ENCODE results near the gene TMEM120B.
A peak's percentile ranks its signal among the peaks of the same experiment; 100 is the strongest.

Gene TMEM120B

GRCh38 chr12:121806009-121806545, 93.5 kb downstream of the TMEM120B start:
- DNase-seq, result no peak

DNA sequence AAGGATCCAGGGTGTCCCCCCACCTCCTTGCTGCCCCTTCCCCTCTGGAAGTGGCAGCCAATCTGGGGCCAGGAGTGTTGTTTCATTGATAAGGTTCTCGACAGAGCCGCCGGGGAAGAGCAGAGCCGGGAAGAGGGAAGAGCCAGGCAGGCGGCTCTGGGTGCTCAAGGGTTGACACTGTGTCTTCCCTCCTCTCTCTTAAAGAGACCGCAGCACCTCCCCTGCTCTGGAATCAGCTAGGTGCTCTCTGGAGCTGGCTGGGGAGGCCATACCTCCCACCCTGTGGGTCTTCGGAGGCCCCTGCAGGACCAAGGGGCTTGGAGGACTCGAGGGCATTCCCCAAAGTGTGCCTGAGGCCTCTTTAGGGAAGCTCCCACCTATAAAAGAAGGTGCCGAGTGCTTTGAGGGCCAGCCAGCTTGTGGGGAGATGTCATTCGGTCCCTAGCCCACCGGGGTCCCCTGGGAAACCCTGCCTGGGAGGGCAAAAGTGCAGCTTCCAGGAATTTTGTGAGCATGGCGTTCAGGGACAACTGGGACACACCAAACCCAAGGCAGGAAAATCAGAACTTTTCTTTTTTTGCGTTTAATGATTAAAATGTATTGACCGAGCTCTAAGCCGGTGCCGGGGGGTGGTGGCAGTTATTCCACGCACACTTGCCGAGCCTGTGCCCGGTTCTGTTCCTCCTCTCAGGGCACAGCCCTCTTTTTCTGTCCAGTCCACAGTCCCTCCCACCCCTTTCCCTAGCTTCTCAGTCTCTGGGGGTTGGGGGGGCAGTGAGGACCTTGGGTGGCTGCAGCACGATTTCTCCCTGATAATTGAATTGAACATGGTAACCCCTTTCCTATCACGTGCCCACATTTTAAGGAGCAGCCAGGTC, 94.2 kb downstream of the TMEM120B start:
- DNase-seq, result no peak

GRCh38 chr12:121807642-121808347, 95.2 kb downstream of the TMEM120B start:
- no peak for DNase-seq

DNA sequence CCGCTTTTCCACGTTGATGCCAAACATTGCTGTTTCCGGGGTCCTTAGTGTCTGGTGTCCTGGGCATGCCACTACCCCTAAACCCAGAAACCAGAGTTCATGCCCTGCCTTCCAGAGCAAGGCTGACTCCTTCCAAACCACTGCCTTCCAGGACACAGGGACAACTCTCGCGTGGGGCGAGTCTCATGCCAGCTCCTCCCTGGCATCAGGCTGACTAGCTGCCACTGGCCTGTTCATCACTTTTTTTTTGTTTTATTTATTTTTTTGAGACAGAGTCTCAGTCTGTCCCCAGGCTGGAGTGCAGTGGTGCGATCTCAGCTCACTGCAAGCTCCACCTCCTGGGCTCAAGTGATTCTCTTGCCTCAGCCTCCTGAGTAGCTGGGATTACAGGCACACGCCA, 96.1 kb downstream of the TMEM120B start:
- no peak for DNase-seq

DNA sequence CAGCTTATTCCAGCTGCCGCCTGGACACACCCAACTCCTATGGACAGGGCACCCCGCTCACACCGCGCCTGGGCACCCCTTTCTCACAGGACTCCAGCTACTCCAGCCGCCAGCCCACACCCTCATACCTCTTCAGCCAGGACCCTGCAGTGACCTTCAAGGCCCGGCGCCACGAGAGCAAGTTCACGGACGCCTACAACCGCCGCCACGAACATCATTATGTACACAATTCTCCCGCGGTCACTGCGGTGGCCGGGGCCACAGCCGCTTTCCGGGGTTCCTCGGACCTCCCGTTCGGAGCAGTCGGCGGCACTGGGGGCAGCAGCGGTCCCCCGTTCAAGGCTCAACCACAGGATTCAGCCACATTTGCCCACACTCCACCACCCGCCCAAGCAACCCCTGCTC, 97.2 kb downstream of the TMEM120B start:
- no peak for DNase-seq

DNA sequence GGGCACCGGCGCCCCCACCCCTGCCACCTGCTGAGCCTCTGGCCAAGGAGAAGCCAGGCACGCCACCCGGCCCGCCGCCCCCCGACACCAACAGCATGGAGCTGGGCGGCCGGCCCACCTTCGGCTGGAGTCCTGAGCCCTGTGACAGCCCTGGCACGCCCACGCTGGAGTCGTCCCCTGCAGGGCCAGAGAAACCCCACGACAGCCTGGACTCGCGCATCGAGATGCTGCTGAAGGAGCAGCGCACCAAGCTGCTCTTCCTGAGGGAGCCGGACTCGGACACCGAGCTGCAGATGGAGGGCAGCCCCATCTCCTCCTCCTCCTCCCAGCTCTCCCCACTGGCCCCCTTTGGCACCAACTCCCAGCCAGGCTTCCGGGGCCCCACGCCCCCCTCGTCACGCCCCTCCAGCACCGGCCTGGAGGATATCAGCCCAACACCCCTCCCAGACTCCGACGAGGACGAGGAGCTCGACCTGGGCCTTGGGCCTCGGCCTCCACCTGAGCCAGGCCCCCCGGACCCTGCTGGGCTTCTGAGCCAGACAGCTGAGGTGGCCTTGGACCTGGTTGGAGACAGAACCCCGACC, 97.8 kb downstream of the TMEM120B start:
- no peak for DNase-seq

DNA sequence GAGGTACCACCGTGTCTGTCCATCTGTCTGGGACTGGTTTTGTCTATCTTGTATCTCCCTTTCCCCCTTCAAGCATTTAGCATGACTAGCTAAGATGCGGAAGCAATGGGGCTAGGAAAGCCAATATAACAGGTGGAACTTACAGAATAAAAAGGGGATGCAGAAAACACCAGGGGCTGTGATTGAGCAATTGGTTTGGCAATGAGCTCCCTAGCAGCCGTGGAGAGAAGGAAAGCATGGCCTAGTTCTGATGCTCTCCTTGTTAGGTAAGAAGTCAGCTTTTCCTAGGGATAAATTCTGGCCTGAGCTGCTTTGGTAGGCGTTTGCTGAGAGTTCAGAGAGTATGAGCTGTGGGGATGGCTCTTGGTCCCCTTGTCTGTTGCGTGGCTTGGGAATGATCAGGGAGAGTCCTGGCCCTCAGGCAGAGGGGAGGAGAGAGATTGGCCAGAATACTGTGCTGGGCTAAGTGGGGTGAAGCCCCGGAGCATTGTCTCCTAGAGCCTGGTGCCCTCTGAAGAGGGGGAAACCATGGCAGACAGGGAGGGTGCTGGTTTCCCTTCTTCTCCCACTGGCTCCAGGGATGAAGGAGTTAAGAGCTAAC, 98.4 kb downstream of the TMEM120B start:
- no peak for DNase-seq

DNA sequence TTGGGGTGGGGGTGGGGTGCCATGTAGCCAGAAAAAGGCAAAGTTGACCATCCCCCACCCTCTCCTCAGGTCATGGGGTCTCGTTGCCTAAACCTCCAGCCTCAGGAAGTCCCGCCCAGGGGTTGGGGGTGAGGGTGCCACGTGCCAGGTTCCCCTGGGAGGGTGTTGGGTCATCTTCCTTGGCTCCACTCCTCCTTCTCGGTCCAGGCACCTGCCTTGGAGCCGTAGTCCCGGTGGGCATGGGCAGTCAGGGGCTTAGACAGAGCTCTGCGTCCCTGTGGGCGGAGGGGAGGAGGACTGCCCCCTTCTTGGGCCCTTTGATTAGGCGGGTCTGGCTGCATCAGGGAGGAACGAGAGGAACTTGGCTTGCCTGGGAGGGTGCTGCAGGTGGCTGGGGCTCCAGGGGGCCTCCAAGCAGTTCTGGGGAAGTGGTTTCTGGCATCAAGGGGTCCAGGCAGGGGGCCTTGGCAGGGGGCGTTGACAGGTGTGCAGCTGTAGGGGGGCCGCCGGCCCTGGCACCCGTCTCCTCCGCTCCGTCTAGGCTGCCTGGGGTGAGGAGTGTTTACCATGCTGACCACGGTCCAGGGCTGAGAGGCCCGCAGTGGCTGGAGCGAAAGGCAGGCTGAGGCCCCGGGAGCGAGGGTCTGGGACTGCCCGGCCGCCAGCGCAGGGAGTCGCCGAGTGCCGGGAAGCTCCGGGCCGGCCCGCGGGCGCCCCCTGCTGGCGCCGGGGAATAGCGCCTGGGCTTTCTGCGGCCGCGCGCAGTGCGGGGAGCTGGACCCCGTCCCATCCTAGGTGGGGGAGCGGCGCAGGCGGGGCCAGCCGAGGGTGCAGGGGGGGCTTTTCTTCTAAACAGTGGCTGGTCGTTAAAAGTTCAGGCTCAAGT, 99.1 kb downstream of the TMEM120B start:
- peak; percentile 11 for DNase-seq

GRCh38 chr12:121812320-121812871, 99.8 kb downstream of the TMEM120B start:
- no peak for DNase-seq

GRCh38 chr12:121812921-121813896, 100.7 kb downstream of the TMEM120B start:
- DNase-seq, result no peak

DNA sequence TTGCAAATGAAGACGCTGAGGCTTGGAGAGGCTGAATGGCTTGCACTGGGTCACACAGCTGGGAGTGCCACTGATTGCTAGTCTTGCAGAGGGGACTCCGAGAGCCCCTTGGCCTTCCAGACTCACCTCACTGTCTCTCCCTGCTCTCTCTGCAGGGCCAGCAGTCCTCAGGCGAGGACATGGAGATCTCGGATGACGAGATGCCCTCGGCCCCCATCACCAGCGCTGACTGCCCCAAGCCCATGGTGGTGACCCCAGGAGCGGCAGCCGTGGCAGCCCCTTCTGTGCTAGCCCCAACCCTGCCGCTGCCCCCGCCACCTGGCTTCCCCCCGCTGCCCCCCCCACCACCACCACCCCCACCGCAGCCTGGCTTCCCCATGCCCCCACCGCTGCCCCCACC, 101.4 kb downstream of the TMEM120B start:
- no peak for DNase-seq

GRCh38 chr12:121814429-121815119, 102.0 kb downstream of the TMEM120B start:
- no peak for DNase-seq

GRCh38 chr12:121815263-121815662, 102.7 kb downstream of the TMEM120B start:
- DNase-seq, result no peak

- DNase-seq, result no peak
These were observed 104.5 kb downstream of the TMEM120B start for GRCh38 chr12:121816925-121817647.

DNA sequence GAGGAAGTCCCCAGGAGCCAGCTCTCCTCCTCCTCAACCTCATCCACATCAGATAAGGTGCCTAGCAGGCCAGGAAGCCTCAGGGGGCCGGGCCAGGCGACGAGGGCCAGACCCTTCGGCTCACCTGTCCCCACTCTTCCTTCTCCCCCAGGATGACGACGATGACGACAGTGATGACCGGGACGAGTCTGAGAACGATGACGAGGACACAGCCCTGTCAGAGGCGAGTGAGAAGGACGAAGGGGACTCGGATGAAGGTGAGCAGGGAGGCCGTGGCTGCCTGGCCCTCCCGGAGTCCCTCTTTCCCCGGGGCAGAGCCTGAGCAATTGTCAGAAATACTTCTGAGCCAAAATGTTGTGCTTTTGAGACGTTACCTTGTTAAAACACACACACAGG, 105.1 kb downstream of the TMEM120B start:
- no peak for DNase-seq

GRCh38 chr12:121819212-121819949, 106.8 kb downstream of the TMEM120B start:
- no peak for DNase-seq

GRCh38 chr12:121820056-121820455, 107.5 kb downstream of the TMEM120B start:
- no peak for DNase-seq

DNA sequence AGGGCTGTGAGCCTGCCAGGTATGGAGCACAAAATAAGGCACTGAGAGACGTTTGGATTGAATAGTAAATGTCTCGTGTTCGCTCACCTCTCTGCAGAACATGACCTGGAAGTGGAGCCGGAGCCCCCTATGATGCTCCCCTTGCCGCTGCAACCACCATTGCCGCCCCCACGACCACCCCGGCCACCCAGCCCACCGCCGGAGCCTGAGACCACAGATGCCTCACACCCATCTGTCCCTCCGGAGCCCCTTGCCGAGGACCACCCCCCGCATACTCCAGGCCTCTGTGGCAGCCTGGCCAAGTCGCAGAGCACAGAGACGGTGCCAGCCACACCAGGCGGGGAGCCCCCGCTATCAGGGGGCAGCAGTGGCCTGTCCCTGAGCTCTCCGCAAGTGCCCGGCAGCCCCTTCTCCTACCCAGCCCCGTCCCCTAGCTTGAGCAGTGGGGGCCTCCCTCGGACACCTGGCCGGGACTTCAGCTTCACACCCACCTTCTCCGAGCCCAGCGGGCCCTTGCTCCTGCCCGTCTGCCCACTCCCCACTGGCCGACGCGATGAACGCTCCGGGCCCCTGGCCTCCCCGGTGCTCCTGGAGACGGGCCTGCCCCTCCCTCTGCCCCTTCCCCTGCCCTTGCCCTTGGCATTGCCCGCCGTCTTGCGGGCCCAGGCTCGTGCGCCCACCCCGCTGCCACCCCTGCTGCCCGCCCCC, 110.0 kb downstream of the TMEM120B start:
- DNase-seq, result no peak

Data from NCI-H1694 (cell line).